HepG2 (cell line): Measurements from ENCODE around the gene NUP54. TPM values are rescaled to one million over a fixed set of nuclear protein-coding genes. Genes with fewer than 3 reads are reported as not detected.
A peak's percentile ranks its signal among the peaks of the same experiment; 100 is the strongest.

Experiments used
- ARHGAP35 ChIP-seq: sonication (generic); formaldehyde crosslinking; IDR thresholded peaks from 2 replicates; pipeline ENCODE4 v1.9.0; 2022; ENCODE audit warnings: mild to moderate bottlenecking, inconsistent platforms, moderate library complexity, missing genetic modification reagents, borderline replicate concordance
- ATF4 ChIP-seq, 2 experiments: fragments of 450-650 bp in 1 of 2; sonication (generic) in 1 of 2; formaldehyde crosslinking; IDR thresholded peaks; 2 replicates each; pipeline versions ENCODE4 v1.5.0 to v1.8.0; 2020 to 2022; ENCODE audit warnings: mild to moderate bottlenecking in 1 of 2, missing genetic modification reagents in 1 of 2
- CCAR2 ChIP-seq: fragments of 200-400 bp; formaldehyde crosslinking; optimal IDR thresholded peaks from 2 replicates; pipeline ENCODE3; 2018; ENCODE audit warnings: low read depth, mild to moderate bottlenecking, low read length, moderate library complexity
- FUBP1 ChIP-seq: sonication (generic); formaldehyde crosslinking; IDR thresholded peaks from 2 replicates; pipeline ENCODE4 v1.5.1; 2020; ENCODE audit warnings: missing genetic modification reagents, mild to moderate bottlenecking, borderline replicate concordance
- GABPA ChIP-seq, 2 experiments: IDR thresholded peaks; 2 replicates each; pipeline ENCODE4 v1.6.1; 2011 to 2016; ENCODE audit warnings: low read depth in 2 of 2, low read length in 1 of 2, missing biosample characterization in 1 of 2, missing genetic modification characterization in 1 of 2
- IKZF5 ChIP-seq: IDR thresholded peaks from 2 replicates; pipeline ENCODE4 v1.6.1; 2018; ENCODE audit warnings: missing genetic modification reagents, mild to moderate bottlenecking, missing compliant biosample characterization
- KLF16 ChIP-seq, 2 experiments: sonication (generic) in 1 of 2; formaldehyde crosslinking in 1 of 2; IDR thresholded peaks; 2 replicates each; pipeline versions ENCODE4 v1.6.1 to v1.8.0; 2016 to 2023; ENCODE audit warnings: missing genetic modification reagents in 2 of 2, missing compliant biosample characterization in 1 of 2
- NFE2L1 ChIP-seq: sonication (generic); formaldehyde crosslinking; IDR thresholded peaks from 2 replicates; pipeline ENCODE4 v1.4.0; 2020; ENCODE audit warnings: missing genetic modification reagents, mild to moderate bottlenecking, borderline replicate concordance
- RFX5 ChIP-seq: IDR thresholded peaks from 2 replicates; pipeline ENCODE4 v1.6.1; 2011; ENCODE audit warnings: low read depth, low read length, improper control_type of control experiment
- SP2 ChIP-seq: sonication (generic); formaldehyde crosslinking; IDR thresholded peaks from 2 replicates; pipeline ENCODE4 v1.5.1; 2020; ENCODE audit warnings: mild to moderate bottlenecking, missing genetic modification reagents
- TCF7L2 ChIP-seq: IDR thresholded peaks from 2 replicates; pipeline ENCODE4 v1.6.1; 2011; ENCODE audit warnings: mild to moderate bottlenecking, low read depth, low read length, moderate library complexity
- ZNF232 ChIP-seq: sonication (generic); formaldehyde crosslinking; IDR thresholded peaks from 2 replicates; pipeline ENCODE4 v1.4.0; 2020; ENCODE audit warnings: missing genetic modification reagents, borderline replicate concordance
- ZNF282 ChIP-seq: fragments of 450-650 bp; IDR thresholded peaks from 2 replicates; pipeline ENCODE4 v1.6.1; 2018; ENCODE audit not compliant: partially characterized antibody
- ZNF362 ChIP-seq: sonication (generic); formaldehyde crosslinking; IDR thresholded peaks from 2 replicates; pipeline ENCODE4 v1.4.0; 2020; ENCODE audit warnings: missing genetic modification reagents, mild to moderate bottlenecking, borderline replicate concordance
- ZNF367 ChIP-seq: sonication (generic); formaldehyde crosslinking; IDR thresholded peaks from 2 replicates; pipeline ENCODE4 v1.4.0; 2020; ENCODE audit warnings: missing genetic modification reagents, borderline replicate concordance
- ZNF746 ChIP-seq: sonication (generic); formaldehyde crosslinking; IDR thresholded peaks from 2 replicates; pipeline ENCODE4 v1.8.0; 2022; ENCODE audit warnings: mild to moderate bottlenecking, missing genetic modification reagents
- ZNF772 ChIP-seq: sonication (generic); formaldehyde crosslinking; IDR thresholded peaks from 2 replicates; pipeline ENCODE4 v1.5.0; 2020; ENCODE audit warnings: mild to moderate bottlenecking, missing genetic modification reagents
- ZNF777 ChIP-seq: sonication (generic); formaldehyde crosslinking; IDR thresholded peaks from 2 replicates; pipeline ENCODE4 v1.4.0; 2020; ENCODE audit warnings: missing genetic modification reagents
- polyA plus RNA-seq, 8 experiments: library from polyadenylated mRNA; depleted of rRNA in 3 of 8; stranded (reverse) in 7 of 8; unstranded in 1 of 8; fragments of >200 nt; fragmentation: Illumina TruSeq in 4 of 8; extraction: Trizol in 4 of 8; gene quantifications; 2 replicates each; pipeline versions ENCODE4 v1.2.1 to v1.2.3, GENCODE V29; 2011 to 2016; ENCODE audit warnings: low read depth in 4 of 8, missing spikeins in 1 of 8, mixed read lengths in 1 of 8; ENCODE audit not compliant: insufficient read depth in 1 of 8
- total RNA-seq, 5 experiments: library from RNA; depleted of rRNA; stranded (reverse); fragments of >200 nt; fragmentation: Illumina TruSeq; extraction: Trizol; gene quantifications; 2 replicates each; pipeline ENCODE4 v1.2.3, GENCODE V29; 2016; ENCODE audit warnings: low read depth in 1 of 5
- TF ChIP-seq, protein P1 (sequence below): sonication (generic); formaldehyde crosslinking; IDR thresholded peaks from 2 replicates; pipeline ENCODE4 v1.4.0; 2020; ENCODE audit warnings: missing genetic modification reagents, low read depth, mild to moderate bottlenecking, borderline replicate concordance
- TF ChIP-seq, protein P2 (sequence below): sonication (generic); formaldehyde crosslinking; IDR thresholded peaks from 2 replicates; pipeline ENCODE4 v1.9.0; 2021; ENCODE audit warnings: missing genetic modification reagents, borderline replicate concordance

The NUP54 gene
- total and polyA plus RNA-seq, 2 of the 13 experiments (the other 11 are each of a cell fraction or from before 2014, with no cell fraction given): 36.1 to 69.3 TPM

GRCh38 chr4:76148142-76148865, at the start of gene NUP54 (continued):
- TF ChIP-seq ZNF777 (CRISPR knock-in tag): peak; percentile 70
- TF ChIP-seq IKZF5: peak; percentile 95
- TF ChIP-seq KLF16 (CRISPR knock-in tag; IDR thresholded peaks at IDR 0.05): peak; percentile 50 to 98; a peak in 2 of 4 replicates
- TF ChIP-seq ZNF746 (CRISPR knock-in tag): peak; percentile 35; the same call in 1 of the 2 replicates
- TF ChIP-seq CCAR2: no peak
- TF ChIP-seq ATF4 (CRISPR knock-in tag; IDR thresholded peaks at IDR 0.05): peak in 1 of 2 experiments; percentile 71; a peak in 1 of 4 replicates
- TF ChIP-seq ZNF367: 0 out of 2 replicates have a peak, but pooled peaks have one; percentile 14
- no peak for TF ChIP-seq NFE2L1 (CRISPR knock-in tag)
- TF ChIP-seq ZNF282: no peak
- 0 out of 2 replicates have a peak, but pooled peaks have one; percentile 50 for TF ChIP-seq ZNF362 (CRISPR knock-in tag)
- 0 out of 2 replicates have a peak, but pooled peaks have one; percentile 54 for TF ChIP-seq RFX5
- TF ChIP-seq, protein P1, sequence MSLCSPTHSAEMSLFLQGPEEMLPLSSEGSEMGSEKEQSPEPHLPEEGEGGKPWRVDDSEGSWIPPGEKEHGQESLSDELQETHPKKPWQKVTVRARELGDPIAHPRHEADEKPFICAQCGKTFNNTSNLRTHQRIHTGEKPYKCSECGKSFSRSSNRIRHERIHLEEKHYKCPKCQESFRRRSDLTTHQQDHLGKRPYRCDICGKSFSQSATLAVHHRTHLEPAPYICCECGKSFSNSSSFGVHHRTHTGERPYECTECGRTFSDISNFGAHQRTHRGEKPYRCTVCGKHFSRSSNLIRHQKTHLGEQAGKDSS: peak; percentile 86
- TF ChIP-seq ZNF232: no peak; the same call in 1 of the 2 replicates
- no peak for TF ChIP-seq TCF7L2
- TF ChIP-seq ZNF772 (CRISPR knock-in tag): peak; percentile 96
- TF ChIP-seq ARHGAP35 (CRISPR knock-in tag): peak; percentile 65; the same call in 1 of the 2 replicates
- TF ChIP-seq, protein P2, sequence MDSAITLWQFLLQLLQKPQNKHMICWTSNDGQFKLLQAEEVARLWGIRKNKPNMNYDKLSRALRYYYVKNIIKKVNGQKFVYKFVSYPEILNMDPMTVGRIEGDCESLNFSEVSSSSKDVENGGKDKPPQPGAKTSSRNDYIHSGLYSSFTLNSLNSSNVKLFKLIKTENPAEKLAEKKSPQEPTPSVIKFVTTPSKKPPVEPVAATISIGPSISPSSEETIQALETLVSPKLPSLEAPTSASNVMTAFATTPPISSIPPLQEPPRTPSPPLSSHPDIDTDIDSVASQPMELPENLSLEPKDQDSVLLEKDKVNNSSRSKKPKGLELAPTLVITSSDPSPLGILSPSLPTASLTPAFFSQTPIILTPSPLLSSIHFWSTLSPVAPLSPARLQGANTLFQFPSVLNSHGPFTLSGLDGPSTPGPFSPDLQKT: no peak
- no peak for TF ChIP-seq FUBP1 (CRISPR knock-in tag)
- TF ChIP-seq GABPA (IDR thresholded peaks at IDR 0.05; ENCODE audit: low read depth, low read length): peak; percentile 95
- peak; percentile 98 for TF ChIP-seq GABPA (CRISPR knock-in tag; IDR thresholded peaks at IDR 0.05; ENCODE audit: low read depth)
- TF ChIP-seq SP2 (CRISPR knock-in tag): peak; percentile 74
